ENCODE results near the gene A4GNT. TPM values are rescaled to one million over a fixed set of nuclear protein-coding genes. Genes with fewer than 3 reads are reported as not detected.

A4GNT gene
- total RNA-seq, 4 donors from 2014 or later, result not detected

- Histone ChIP-seq H3K36me3 (no peaks in the 10 kb centered on the region), H3K4me1 (no peaks in the 10 kb centered on the region), H3K27ac (no peak overlapping the region), H3K9me3 (no peaks in the 10 kb centered on the region), H3K4me3 (no peak overlapping the region), H3K27me3 (no peaks in the 10 kb centered on the region)
- DNase-seq, result no peak
- no peak for TF ChIP-seq POLR2A (IDR thresholded peaks at IDR 0.05)
- TF ChIP-seq, protein P1, sequence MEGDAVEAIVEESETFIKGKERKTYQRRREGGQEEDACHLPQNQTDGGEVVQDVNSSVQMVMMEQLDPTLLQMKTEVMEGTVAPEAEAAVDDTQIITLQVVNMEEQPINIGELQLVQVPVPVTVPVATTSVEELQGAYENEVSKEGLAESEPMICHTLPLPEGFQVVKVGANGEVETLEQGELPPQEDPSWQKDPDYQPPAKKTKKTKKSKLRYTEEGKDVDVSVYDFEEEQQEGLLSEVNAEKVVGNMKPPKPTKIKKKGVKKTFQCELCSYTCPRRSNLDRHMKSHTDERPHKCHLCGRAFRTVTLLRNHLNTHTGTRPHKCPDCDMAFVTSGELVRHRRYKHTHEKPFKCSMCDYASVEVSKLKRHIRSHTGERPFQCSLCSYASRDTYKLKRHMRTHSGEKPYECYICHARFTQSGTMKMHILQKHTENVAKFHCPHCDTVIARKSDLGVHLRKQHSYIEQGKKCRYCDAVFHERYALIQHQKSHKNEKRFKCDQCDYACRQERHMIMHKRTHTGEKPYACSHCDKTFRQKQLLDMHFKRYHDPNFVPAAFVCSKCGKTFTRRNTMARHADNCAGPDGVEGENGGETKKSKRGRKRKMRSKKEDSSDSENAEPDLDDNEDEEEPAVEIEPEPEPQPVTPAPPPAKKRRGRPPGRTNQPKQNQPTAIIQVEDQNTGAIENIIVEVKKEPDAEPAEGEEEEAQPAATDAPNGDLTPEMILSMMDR (IDR thresholded peaks at IDR 0.05), result no peak
These were observed 7.5 kb upstream of the A4GNT start for GRCh38 chr3:138139691-138140090.

DNA sequence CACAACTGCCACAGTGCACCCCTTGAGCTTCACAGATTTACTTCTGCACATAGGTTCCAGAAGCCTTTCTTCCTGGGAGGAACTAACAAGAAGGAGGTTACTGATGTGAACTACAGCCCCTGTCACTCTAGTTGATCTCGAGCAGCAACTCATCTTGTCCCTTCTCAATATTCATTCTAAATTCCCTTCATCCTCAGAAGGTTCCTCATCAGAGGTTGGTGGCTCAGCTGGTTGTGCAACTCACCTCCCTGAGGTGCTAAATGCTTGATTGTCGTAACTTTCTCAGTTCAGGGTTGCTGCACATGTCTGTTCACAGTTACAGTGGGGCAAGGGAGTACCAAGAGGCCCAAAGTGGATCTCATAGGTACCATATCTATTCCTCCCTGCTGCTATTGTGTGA is 5.7 kb upstream of the A4GNT start:
- Histone ChIP-seq H3K27ac (no peak overlapping the region), H3K4me1 (no peaks in the 10 kb centered on the region)
- no peak for DNase-seq

GRCh38 chr3:138136201-138136600 is 4.0 kb upstream of the A4GNT start:
- TF ChIP-seq, protein P1 (IDR thresholded peaks at IDR 0.05), result no peak
- TF ChIP-seq POLR2A (IDR thresholded peaks at IDR 0.05), result no peak
- H3K9me3 ChIP-seq, result no peaks in the 10 kb centered on the region
- H3K27ac ChIP-seq, result no peak overlapping the region
- no peaks in the 10 kb centered on the region for H3K4me1 ChIP-seq
- DNase-seq, result no peak
- H3K27me3 ChIP-seq, result no peaks in the 10 kb centered on the region
- no peaks in the 10 kb centered on the region for H3K36me3 ChIP-seq
- no peak overlapping the region for H3K4me3 ChIP-seq

More for the DNA sequence above, 5.7 kb upstream of the A4GNT start:
- no peak overlapping the region for H3K4me3 ChIP-seq
- H3K27me3 ChIP-seq, result no peaks in the 10 kb centered on the region
- no peaks in the 10 kb centered on the region for H3K9me3 ChIP-seq
- H3K36me3 ChIP-seq, result no peaks in the 10 kb centered on the region
- TF ChIP-seq, protein P1 (IDR thresholded peaks at IDR 0.05), result no peak
- no peak for TF ChIP-seq POLR2A (IDR thresholded peaks at IDR 0.05)

DNA sequence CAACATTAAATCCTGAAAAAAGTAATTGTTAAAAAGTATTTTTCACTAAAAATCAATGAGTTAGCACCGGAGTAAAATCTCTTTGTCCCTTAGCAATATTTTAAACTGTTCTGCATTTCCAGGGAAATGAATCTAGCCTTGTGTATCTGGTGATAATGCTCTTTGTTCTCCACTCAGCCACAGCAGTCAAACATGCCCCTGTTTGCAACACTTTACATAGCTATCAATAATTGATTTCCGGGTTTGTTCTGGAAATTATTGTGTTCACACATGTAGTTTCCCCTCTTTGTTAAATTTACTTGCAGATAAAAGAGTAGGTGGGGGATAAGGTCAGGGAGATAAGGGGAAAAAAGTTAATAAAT is 3.6 kb upstream of the A4GNT start:
- Histone ChIP-seq H3K27ac (no peak overlapping the region), H3K27me3 (no peaks in the 10 kb centered on the region), H3K4me1 (no peaks in the 10 kb centered on the region), H3K4me3 (no peak overlapping the region), H3K9me3 (no peaks in the 10 kb centered on the region), H3K36me3 (no peaks in the 10 kb centered on the region)
- TF ChIP-seq POLR2A (IDR thresholded peaks at IDR 0.05), result no peak
- TF ChIP-seq, protein P1 (IDR thresholded peaks at IDR 0.05), result no peak
- no peak for DNase-seq

GRCh38 chr3:138135146-138135832 is 3.1 kb upstream of the A4GNT start:
- TF ChIP-seq, protein P1 (IDR thresholded peaks at IDR 0.05), result no peak
- TF ChIP-seq POLR2A (IDR thresholded peaks at IDR 0.05), result no peak
- Histone ChIP-seq H3K9me3 (no peaks in the 10 kb centered on the region), H3K36me3 (no peaks in the 10 kb centered on the region), H3K27me3 (no peaks in the 10 kb centered on the region), H3K4me1 (no peaks in the 10 kb centered on the region), H3K27ac (no peak overlapping the region), H3K4me3 (no peak overlapping the region)
- DNase-seq, result no peak

Measured in Peyer's patch (tissue), 4 donors.